MM.1S (cell line): ENCODE results near the gene DGLUCY.

Experiments
- CTCF ChIP-seq: fragments of 300-600 bp; sonication (generic); IDR thresholded peaks from 2 replicates; pipeline ENCODE4 v1.5.1; 2016; ENCODE audit warnings: antibody characterized with exemption, low read length, mixed read lengths
- EZH2 ChIP-seq: fragments of 300-600 bp; sonication (generic); optimal IDR thresholded peaks from 2 replicates; pipeline ENCODE3; 2017; ENCODE audit warnings: low read depth, mild to moderate bottlenecking, antibody characterized with exemption, low read length, mixed read lengths
- EZH2phosphoT487 ChIP-seq: fragments of 300-600 bp; sonication (generic); IDR thresholded peaks from 2 replicates; pipeline ENCODE4 v1.6.1; 2018; ENCODE audit warnings: antibody characterized with exemption, low read length

GRCh38 chr14:91258011-91258618, 144.2 kb downstream of the DGLUCY start:
- TF ChIP-seq CTCF (no peak), EZH2phosphoT487 (no peak), EZH2 (no peak)
